Measurements from ENCODE around the gene WDR86.

WDR86 gene

GRCh38 chr7:151410405-151411390 is 860 bp upstream of the WDR86 start:
- DNase-seq (ENCODE audit: extremely low read depth, low read depth): no peak
- TF ChIP-seq, protein P1, sequence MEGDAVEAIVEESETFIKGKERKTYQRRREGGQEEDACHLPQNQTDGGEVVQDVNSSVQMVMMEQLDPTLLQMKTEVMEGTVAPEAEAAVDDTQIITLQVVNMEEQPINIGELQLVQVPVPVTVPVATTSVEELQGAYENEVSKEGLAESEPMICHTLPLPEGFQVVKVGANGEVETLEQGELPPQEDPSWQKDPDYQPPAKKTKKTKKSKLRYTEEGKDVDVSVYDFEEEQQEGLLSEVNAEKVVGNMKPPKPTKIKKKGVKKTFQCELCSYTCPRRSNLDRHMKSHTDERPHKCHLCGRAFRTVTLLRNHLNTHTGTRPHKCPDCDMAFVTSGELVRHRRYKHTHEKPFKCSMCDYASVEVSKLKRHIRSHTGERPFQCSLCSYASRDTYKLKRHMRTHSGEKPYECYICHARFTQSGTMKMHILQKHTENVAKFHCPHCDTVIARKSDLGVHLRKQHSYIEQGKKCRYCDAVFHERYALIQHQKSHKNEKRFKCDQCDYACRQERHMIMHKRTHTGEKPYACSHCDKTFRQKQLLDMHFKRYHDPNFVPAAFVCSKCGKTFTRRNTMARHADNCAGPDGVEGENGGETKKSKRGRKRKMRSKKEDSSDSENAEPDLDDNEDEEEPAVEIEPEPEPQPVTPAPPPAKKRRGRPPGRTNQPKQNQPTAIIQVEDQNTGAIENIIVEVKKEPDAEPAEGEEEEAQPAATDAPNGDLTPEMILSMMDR (IDR thresholded peaks at IDR 0.05; ENCODE audit: low read depth, low read length): no peak

DNA sequence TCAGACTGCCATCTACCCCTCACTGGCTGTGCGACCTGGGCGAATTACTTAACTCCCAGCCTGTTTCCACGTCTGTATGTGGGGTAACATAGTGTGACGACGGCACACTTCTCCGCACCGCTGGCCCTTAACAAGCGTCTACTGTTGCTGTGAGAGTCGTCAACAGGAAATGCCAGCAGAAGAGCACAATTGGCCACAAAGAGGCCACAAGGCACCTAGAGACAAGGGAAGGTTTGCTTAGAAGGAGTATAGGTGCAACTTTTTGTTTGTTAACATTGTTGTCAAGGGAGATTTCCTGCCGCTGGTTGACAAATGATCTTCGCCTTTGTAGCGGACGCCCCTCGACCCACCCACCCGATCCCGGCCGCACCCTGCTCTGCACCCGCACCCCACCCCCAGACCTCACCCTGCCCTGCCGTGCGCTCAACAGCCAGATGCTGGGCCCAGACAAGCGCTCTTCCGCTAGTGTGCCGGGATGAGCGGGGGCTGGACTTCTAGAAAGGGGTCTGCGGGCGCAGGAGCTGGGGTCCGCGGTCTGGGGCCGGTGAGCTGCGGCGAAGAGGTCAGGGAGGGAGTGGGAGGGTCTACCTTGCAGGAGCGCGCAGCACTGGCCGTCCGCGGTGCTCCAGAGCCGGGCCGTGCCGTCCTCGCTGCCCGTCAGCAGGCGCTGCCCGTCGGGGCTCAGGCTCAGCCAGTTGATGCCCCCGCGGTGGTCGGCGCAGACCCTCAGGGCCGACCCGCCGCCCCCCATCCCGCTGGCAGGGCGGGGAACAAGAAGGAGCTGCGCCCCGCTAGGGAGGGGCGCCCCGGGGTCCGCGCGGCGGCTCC is 785 bp downstream of the WDR86 start:
- no peak for DNase-seq (ENCODE audit: extremely low read depth, low read depth)
- TF ChIP-seq, protein P1 (IDR thresholded peaks at IDR 0.05; ENCODE audit: low read depth, low read length): no peak

GRCh38 chr7:151408498-151408838 is 1.4 kb downstream of the WDR86 start:
- DNase-seq (ENCODE audit: extremely low read depth, low read depth): no peak
- TF ChIP-seq, protein P1 (IDR thresholded peaks at IDR 0.05; ENCODE audit: low read depth, low read length): no peak

- DNase-seq (ENCODE audit: extremely low read depth, low read depth): no peak
- TF ChIP-seq, protein P1 (IDR thresholded peaks at IDR 0.05; ENCODE audit: low read depth, low read length): no peak
Observed at GRCh38 chr7:151406886-151407583, 2.8 kb downstream of the WDR86 start.

- TF ChIP-seq, protein P1 (IDR thresholded peaks at IDR 0.05; ENCODE audit: low read depth, low read length): no peak
- no peak for DNase-seq (ENCODE audit: extremely low read depth, low read depth)
Observed at GRCh38 chr7:151406051-151406875, 3.6 kb downstream of the WDR86 start.

GRCh38 chr7:151405588-151405987 is 4.2 kb downstream of the WDR86 start:
- no peak for DNase-seq (ENCODE audit: extremely low read depth, low read depth)
- TF ChIP-seq, protein P1 (IDR thresholded peaks at IDR 0.05; ENCODE audit: low read depth, low read length): no peak
